Ovary (tissue), 3 donors: ENCODE data around the gene KLC1.

Experiments used
- EP300 ChIP-seq: sonication (generic); formaldehyde crosslinking; IDR thresholded peaks from one replicate; pipeline ENCODE4 v1.6.1; 2017; ENCODE audit warnings: antibody characterized with exemption
- POLR2A ChIP-seq: fragments of 450-650 bp; IDR thresholded peaks from one replicate; pipeline ENCODE4 v1.6.1; 2017; ENCODE audit warnings: antibody characterized with exemption, mild to moderate bottlenecking, moderate library complexity
- TF ChIP-seq, protein P1 (sequence below), 3 donors: fragments of 450-650 bp in 2 of 3; fragments of 200-600 bp in 1 of 3; IDR thresholded peaks; one replicate each; pipeline versions ENCODE4 v1.5.1 to v1.8.0; 2016 to 2022; ENCODE audit warnings: antibody characterized with exemption in 3 of 3, mild to moderate bottlenecking in 1 of 3
- donor health status: DM: no; HTN: no; CAD: no.

DNA sequence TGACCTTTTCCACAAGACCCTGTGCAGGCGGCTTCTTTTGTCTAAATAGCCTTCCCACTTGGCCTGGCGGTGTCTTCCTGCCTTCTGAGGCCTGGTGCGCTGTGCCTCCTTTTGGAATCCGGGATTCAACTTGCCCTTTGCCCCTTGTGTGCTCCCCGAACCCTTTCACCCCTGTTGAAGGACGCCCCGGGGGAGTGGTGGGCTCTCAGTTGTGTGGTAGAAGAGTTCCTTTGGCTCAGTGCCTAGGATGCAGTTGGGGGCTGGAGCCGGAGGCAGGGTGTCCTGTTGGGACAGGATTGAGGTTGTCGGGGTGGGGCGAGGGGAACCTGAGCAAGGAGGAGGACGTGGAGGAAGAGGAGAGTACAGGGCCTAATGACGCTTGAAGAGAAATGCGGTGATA is 34.5 kb downstream of the KLC1 start:
- TF ChIP-seq, protein P1, sequence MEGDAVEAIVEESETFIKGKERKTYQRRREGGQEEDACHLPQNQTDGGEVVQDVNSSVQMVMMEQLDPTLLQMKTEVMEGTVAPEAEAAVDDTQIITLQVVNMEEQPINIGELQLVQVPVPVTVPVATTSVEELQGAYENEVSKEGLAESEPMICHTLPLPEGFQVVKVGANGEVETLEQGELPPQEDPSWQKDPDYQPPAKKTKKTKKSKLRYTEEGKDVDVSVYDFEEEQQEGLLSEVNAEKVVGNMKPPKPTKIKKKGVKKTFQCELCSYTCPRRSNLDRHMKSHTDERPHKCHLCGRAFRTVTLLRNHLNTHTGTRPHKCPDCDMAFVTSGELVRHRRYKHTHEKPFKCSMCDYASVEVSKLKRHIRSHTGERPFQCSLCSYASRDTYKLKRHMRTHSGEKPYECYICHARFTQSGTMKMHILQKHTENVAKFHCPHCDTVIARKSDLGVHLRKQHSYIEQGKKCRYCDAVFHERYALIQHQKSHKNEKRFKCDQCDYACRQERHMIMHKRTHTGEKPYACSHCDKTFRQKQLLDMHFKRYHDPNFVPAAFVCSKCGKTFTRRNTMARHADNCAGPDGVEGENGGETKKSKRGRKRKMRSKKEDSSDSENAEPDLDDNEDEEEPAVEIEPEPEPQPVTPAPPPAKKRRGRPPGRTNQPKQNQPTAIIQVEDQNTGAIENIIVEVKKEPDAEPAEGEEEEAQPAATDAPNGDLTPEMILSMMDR (IDR thresholded peaks at IDR 0.05): no peak
- no peak for TF ChIP-seq EP300
- TF ChIP-seq POLR2A: no peak
